ENCODE results near the gene ORAI1. TPM values are rescaled to one million over a fixed set of nuclear protein-coding genes. Genes with fewer than 3 reads are reported as not detected.

ORAI1 gene
- polyA plus RNA-seq, 1 of the 3 experiments (the other 2 are of a cell fraction), result 16.6 TPM

DNA sequence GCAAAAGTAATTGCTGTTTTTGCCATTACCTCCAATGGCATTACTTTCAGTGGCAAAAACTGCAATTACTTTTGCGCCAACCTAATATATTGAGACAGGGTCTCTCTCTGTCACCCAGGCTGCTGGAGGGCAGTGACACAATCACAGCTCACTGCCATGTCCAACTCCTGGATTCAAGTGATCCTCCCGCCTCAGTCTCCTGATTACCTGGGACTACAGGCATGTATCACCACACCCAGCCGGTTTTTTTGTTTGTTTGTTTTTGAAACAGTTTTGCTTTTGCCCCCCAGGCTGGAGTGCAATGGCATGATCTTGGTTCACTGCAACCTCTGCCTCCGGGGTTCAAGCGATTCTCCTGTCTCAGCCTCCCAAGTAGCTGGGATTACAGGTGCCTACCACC lies 29.8 kb upstream of the ORAI1 start:
- Histone ChIP-seq H3K9me3 (no peaks in the 10 kb centered on the region), H3F3A (replicated peaks; ENCODE audit: insufficient read depth) (peaks cover 4% of the 10 kb centered on the region), H3K27ac (ENCODE audit: low read depth in 2 of 2, low read length in 1 of 2) (no peak overlapping the region), H3K4me3 (ENCODE audit: low read depth in 2 of 2, low read length in 1 of 2) (no peak overlapping the region), H3K9me2 (no peaks in the 10 kb centered on the region), H3K79me2 (ENCODE audit: insufficient read depth) (no peaks in the 10 kb centered on the region), H3K4me2 (no peak overlapping the region), H3K4me1 (ENCODE audit: control insufficient read depth in 1 of 2, insufficient read depth in 2 of 2, low read depth in 1 of 2, low read length in 1 of 2) (no peaks in the 10 kb centered on the region), H3K9ac (no peak overlapping the region), H3K36me3 (replicated peaks in 1 of 2; ENCODE audit: control insufficient read depth in 1 of 2, insufficient read depth in 2 of 2, low read length in 1 of 2) (no peaks in the 10 kb centered on the region), H2AFZ (ENCODE audit: low read depth) (no peak overlapping the region), H4K20me1 (ENCODE audit: insufficient read depth) (no peaks in the 10 kb centered on the region), H3K27me3 (ENCODE audit: insufficient read depth) (no peaks in the 10 kb centered on the region)
- POLR2A ChIA-PET, result no interaction called here
- CTCF ChIA-PET, result no interaction called here
- 95% methylated on average over 5 of the region's 5 CpGs for whole genome bisulfite sequencing (ENCODE audit: low lambda C conversion rate)
- no peak for DNase-seq
- TF ChIP-seq, protein P1, sequence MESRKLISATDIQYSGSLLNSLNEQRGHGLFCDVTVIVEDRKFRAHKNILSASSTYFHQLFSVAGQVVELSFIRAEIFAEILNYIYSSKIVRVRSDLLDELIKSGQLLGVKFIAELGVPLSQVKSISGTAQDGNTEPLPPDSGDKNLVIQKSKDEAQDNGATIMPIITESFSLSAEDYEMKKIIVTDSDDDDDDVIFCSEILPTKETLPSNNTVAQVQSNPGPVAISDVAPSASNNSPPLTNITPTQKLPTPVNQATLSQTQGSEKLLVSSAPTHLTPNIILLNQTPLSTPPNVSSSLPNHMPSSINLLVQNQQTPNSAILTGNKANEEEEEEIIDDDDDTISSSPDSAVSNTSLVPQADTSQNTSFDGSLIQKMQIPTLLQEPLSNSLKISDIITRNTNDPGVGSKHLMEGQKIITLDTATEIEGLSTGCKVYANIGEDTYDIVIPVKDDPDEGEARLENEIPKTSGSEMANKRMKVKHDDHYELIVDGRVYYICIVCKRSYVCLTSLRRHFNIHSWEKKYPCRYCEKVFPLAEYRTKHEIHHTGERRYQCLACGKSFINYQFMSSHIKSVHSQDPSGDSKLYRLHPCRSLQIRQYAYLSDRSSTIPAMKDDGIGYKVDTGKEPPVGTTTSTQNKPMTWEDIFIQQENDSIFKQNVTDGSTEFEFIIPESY (IDR thresholded peaks at IDR 0.05; ENCODE audit: borderline replicate concordance, low read depth), result no peak

DNA sequence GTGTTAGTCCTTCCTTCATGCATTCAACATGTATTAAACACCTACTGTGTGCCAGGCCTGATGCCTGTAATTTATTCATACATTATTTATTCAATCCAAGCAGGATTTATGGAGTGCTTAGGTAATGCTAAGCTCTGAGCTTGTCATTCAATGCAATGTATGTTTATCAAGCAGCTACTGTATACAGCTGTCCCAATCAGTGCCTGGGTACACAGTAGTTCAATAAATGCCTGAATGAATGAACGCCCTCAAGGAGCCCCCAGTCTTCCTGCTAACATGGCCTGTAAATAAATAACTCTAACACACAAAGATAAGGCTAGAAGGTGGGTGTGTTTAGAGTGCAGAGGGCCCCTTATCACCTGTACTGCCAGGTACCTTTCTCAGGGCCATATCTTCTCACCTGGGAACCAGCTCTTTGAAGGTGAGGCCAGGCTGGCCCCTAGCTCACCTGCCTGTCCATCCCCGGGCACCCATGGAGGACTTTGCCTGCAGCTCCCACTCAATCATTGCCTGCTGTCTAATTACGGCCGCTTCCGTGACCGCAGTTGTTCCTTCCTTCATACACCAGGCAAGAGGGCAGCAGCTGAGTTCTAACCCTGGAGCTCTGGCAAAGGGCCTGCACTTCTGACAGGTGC lies 25.5 kb upstream of the ORAI1 start:
- H3K9me3 ChIP-seq, result no peaks in the 10 kb centered on the region
- H3K4me3 ChIP-seq (ENCODE audit: low read depth in 2 of 2, low read length in 1 of 2), result no peak overlapping the region
- H4K20me1 ChIP-seq (ENCODE audit: insufficient read depth), result no peaks in the 10 kb centered on the region
- no peaks in the 10 kb centered on the region for H3K9me2 ChIP-seq
- no peaks in the 10 kb centered on the region for H3K36me3 ChIP-seq (replicated peaks in 1 of 2; ENCODE audit: control insufficient read depth in 1 of 2, insufficient read depth in 2 of 2, low read length in 1 of 2)
- no peaks in the 10 kb centered on the region for H3K79me2 ChIP-seq (ENCODE audit: insufficient read depth)
- ChIA-PET CTCF (no interaction called here), POLR2A (no interaction called here)
- H3F3A ChIP-seq (replicated peaks; ENCODE audit: insufficient read depth), result peaks cover 4% of the 10 kb centered on the region
- H3K4me2 ChIP-seq, result no peak overlapping the region
- H3K4me1 ChIP-seq (ENCODE audit: control insufficient read depth in 1 of 2, insufficient read depth in 2 of 2, low read depth in 1 of 2, low read length in 1 of 2), result no peaks in the 10 kb centered on the region
- no peak for TF ChIP-seq RXRA (IDR thresholded peaks at IDR 0.05; ENCODE audit: borderline replicate concordance, low read depth)
- TF ChIP-seq EP300 (IDR thresholded peaks at IDR 0.05; ENCODE audit: borderline replicate concordance in 1 of 2, low read depth in 1 of 2, low read length in 1 of 2), result no peak
- no peak for TF ChIP-seq ELF1 (IDR thresholded peaks at IDR 0.05)
- no peak for TF ChIP-seq NRF1 (IDR thresholded peaks at IDR 0.05; ENCODE audit: low read depth, low read length)
- TF ChIP-seq, protein P2, sequence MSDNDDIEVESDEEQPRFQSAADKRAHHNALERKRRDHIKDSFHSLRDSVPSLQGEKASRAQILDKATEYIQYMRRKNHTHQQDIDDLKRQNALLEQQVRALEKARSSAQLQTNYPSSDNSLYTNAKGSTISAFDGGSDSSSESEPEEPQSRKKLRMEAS (IDR thresholded peaks at IDR 0.05; ENCODE audit: low read depth), result no peak
- TF ChIP-seq YY1 (IDR thresholded peaks at IDR 0.05; ENCODE audit: low read depth), result no peak
- H2AFZ ChIP-seq (ENCODE audit: low read depth), result no peak overlapping the region
- DNase-seq, result no peak
- H3K9ac ChIP-seq, result no peak overlapping the region
- 86% methylated on average over 6 of the region's 6 CpGs for WGBS (ENCODE audit: low lambda C conversion rate)
- no peak overlapping the region for H3K27ac ChIP-seq (ENCODE audit: low read depth in 2 of 2, low read length in 1 of 2)
- no peaks in the 10 kb centered on the region for H3K27me3 ChIP-seq (ENCODE audit: insufficient read depth)

DNA sequence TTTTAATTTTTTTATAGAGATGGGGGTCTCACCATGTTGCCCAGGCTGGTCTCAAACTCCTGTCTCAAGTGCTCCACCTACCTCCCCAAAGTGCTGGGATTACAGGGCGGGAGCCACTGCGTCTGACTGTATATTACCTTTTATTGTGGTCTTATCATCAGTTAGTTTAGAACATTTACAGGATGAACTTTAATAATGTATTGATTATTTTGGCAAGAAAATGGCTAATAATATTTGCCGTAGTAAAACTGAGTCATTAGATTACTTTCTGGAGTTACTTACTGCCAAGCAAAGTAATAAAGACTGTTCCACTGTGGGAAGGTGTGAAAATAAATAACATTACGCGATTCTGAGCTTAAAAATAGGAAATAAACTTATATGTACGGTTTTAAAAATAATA lies 23.6 kb upstream of the ORAI1 start:
- Histone ChIP-seq H4K20me1 (ENCODE audit: insufficient read depth) (no peaks in the 10 kb centered on the region), H3K9me3 (no peaks in the 10 kb centered on the region), H3K4me3 (ENCODE audit: low read depth in 2 of 2, low read length in 1 of 2) (no peak overlapping the region), H3K9ac (no peak overlapping the region), H3K4me1 (ENCODE audit: control insufficient read depth in 1 of 2, insufficient read depth in 2 of 2, low read depth in 1 of 2, low read length in 1 of 2) (no peaks in the 10 kb centered on the region), H3K36me3 (replicated peaks in 1 of 2; ENCODE audit: control insufficient read depth in 1 of 2, insufficient read depth in 2 of 2, low read length in 1 of 2) (no peaks in the 10 kb centered on the region), H3K27me3 (ENCODE audit: insufficient read depth) (no peaks in the 10 kb centered on the region), H3K27ac (ENCODE audit: low read depth in 2 of 2, low read length in 1 of 2) (no peak overlapping the region), H3K9me2 (no peaks in the 10 kb centered on the region), H3F3A (replicated peaks; ENCODE audit: insufficient read depth) (peaks cover 4% of the 10 kb centered on the region), H2AFZ (ENCODE audit: low read depth) (no peak overlapping the region), H3K4me2 (no peak overlapping the region), H3K79me2 (ENCODE audit: insufficient read depth) (no peaks in the 10 kb centered on the region)
- ChIA-PET CTCF (no interaction called here), POLR2A (no interaction called here)
- DNase-seq, result no peak
- 95% methylated on average over 6 of the region's 6 CpGs for WGBS (ENCODE audit: low lambda C conversion rate)
- no peak for TF ChIP-seq GATA2 (CRISPR knock-in tag; IDR thresholded peaks at IDR 0.05)
- TF ChIP-seq, protein P3, sequence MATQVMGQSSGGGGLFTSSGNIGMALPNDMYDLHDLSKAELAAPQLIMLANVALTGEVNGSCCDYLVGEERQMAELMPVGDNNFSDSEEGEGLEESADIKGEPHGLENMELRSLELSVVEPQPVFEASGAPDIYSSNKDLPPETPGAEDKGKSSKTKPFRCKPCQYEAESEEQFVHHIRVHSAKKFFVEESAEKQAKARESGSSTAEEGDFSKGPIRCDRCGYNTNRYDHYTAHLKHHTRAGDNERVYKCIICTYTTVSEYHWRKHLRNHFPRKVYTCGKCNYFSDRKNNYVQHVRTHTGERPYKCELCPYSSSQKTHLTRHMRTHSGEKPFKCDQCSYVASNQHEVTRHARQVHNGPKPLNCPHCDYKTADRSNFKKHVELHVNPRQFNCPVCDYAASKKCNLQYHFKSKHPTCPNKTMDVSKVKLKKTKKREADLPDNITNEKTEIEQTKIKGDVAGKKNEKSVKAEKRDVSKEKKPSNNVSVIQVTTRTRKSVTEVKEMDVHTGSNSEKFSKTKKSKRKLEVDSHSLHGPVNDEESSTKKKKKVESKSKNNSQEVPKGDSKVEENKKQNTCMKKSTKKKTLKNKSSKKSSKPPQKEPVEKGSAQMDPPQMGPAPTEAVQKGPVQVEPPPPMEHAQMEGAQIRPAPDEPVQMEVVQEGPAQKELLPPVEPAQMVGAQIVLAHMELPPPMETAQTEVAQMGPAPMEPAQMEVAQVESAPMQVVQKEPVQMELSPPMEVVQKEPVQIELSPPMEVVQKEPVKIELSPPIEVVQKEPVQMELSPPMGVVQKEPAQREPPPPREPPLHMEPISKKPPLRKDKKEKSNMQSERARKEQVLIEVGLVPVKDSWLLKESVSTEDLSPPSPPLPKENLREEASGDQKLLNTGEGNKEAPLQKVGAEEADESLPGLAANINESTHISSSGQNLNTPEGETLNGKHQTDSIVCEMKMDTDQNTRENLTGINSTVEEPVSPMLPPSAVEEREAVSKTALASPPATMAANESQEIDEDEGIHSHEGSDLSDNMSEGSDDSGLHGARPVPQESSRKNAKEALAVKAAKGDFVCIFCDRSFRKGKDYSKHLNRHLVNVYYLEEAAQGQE (IDR thresholded peaks at IDR 0.05; ENCODE audit: low read depth, low read length), result no peak
- no peak for TF ChIP-seq MEF2A (IDR thresholded peaks at IDR 0.05; ENCODE audit: borderline replicate concordance, low read depth)
- TF ChIP-seq, protein P4, sequence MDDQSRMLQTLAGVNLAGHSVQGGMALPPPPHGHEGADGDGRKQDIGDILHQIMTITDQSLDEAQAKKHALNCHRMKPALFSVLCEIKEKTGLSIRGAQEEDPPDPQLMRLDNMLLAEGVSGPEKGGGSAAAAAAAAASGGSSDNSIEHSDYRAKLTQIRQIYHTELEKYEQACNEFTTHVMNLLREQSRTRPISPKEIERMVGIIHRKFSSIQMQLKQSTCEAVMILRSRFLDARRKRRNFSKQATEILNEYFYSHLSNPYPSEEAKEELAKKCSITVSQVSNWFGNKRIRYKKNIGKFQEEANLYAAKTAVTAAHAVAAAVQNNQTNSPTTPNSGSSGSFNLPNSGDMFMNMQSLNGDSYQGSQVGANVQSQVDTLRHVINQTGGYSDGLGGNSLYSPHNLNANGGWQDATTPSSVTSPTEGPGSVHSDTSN (IDR thresholded peaks at IDR 0.05), result no peak
- no peak for TF ChIP-seq GABPA (IDR thresholded peaks at IDR 0.05; ENCODE audit: low read depth)
